H9 (cell line): ENCODE data around the gene LRIF1. TPM values are rescaled to one million over a fixed set of nuclear protein-coding genes. Genes with fewer than 3 reads are reported as not detected.
"Not testable (repeated sequence)": the region's sequence is repeated elsewhere in the genome, so short reads cannot be mapped to it uniquely, and the experiment has no call there.

Source experiments
- DNase-seq: peaks from one replicate; pipeline ENCODE4 v3.0.0-alpha.2; 2017
- H2AFZ ChIP-seq: one replicate; pipeline ENCODE4 v1.6.1; 2013; ENCODE audit warnings: mild to moderate bottlenecking, low read length, control low read depth, moderate library complexity
- H2AK5ac ChIP-seq: 2 replicates; pipeline ENCODE4 v1.6.1; 2013; ENCODE audit warnings: low read length, control low read depth, mixed read lengths; ENCODE audit not compliant: insufficient read length
- H2BK120ac ChIP-seq: one replicate; pipeline ENCODE4 v1.6.1; 2013; ENCODE audit warnings: low read depth, mild to moderate bottlenecking, low read length, control low read depth, inconsistent platforms; ENCODE audit not compliant: poor library complexity, severe bottlenecking
- H2BK12ac ChIP-seq: 2 replicates; pipeline ENCODE4 v1.6.1; 2013; ENCODE audit warnings: low read length, control low read depth, mixed read lengths, low read depth; ENCODE audit not compliant: insufficient read length
- H2BK15ac ChIP-seq: 2 replicates; pipeline ENCODE4 v1.6.1; 2013; ENCODE audit warnings: low read depth, low read length, control low read depth
- H2BK20ac ChIP-seq: one replicate; pipeline ENCODE4 v1.6.1; 2013; ENCODE audit warnings: low read depth, mild to moderate bottlenecking, low read length, control low read depth, inconsistent platforms; ENCODE audit not compliant: poor library complexity, severe bottlenecking
- H2BK5ac ChIP-seq: 2 replicates; pipeline ENCODE4 v1.6.1; 2013; ENCODE audit warnings: low read length, control low read depth, mixed read lengths; ENCODE audit not compliant: insufficient read length
- H3K14ac ChIP-seq: 2 replicates; pipeline ENCODE4 v1.6.1; 2013; ENCODE audit warnings: low read length, control low read depth; ENCODE audit not compliant: insufficient read depth
- H3K18ac ChIP-seq: 2 replicates; pipeline ENCODE4 v1.6.1; 2013; ENCODE audit warnings: low read depth, mild to moderate bottlenecking, mixed read lengths, low read length, control low read depth; ENCODE audit not compliant: insufficient read length
- H3K23ac ChIP-seq: 2 replicates; pipeline ENCODE4 v1.6.1; 2013; ENCODE audit warnings: low read length, control low read depth, mixed read lengths, low read depth; ENCODE audit not compliant: insufficient read length
- H3K23me2 ChIP-seq: 2 replicates; pipeline ENCODE4 v1.6.1; 2013; ENCODE audit warnings: low read depth, mild to moderate bottlenecking, mixed read lengths, low read length, control low read depth; ENCODE audit not compliant: insufficient read length, poor library complexity, severe bottlenecking
- H3K27ac ChIP-seq: 2 replicates; pipeline ENCODE4 v1.5.1; 2013; ENCODE audit warnings: low read length, control low read depth, mixed read lengths, low read depth; ENCODE audit not compliant: insufficient read length
- H3K27me3 ChIP-seq: 2 replicates; pipeline ENCODE4 v1.6.1; 2013; ENCODE audit warnings: low read length, control low read depth, inconsistent platforms; ENCODE audit not compliant: insufficient read depth
- H3K4ac ChIP-seq: 2 replicates; pipeline ENCODE4 v1.6.1; 2013; ENCODE audit warnings: low read depth, mild to moderate bottlenecking, control low read depth, inconsistent platforms, low read length, moderate library complexity
- H3K4me1 ChIP-seq: 2 replicates; pipeline ENCODE4 v1.6.1; 2013; ENCODE audit warnings: low read length, control low read depth, inconsistent platforms; ENCODE audit not compliant: insufficient read depth
- H3K4me2 ChIP-seq: 2 replicates; pipeline ENCODE4 v1.6.1; 2013; ENCODE audit warnings: low read length, control low read depth, mixed read lengths; ENCODE audit not compliant: insufficient read length, insufficient read depth
- H3K56ac ChIP-seq: 2 replicates; pipeline ENCODE4 v1.6.1; 2013; ENCODE audit warnings: low read depth, mild to moderate bottlenecking, mixed read lengths, low read length, control low read depth; ENCODE audit not compliant: insufficient read length
- H3K79me1 ChIP-seq: 2 replicates; pipeline ENCODE4 v1.6.1; 2013; ENCODE audit warnings: low read depth, mild to moderate bottlenecking, moderate library complexity, low read length, control low read depth, inconsistent platforms; ENCODE audit not compliant: insufficient read depth, poor library complexity, severe bottlenecking
- H3K79me2 ChIP-seq: 2 replicates; pipeline ENCODE4 v1.6.1; 2013; ENCODE audit warnings: low read length, control low read depth, inconsistent platforms; ENCODE audit not compliant: insufficient read depth
- H3K9ac ChIP-seq: 2 replicates; pipeline ENCODE4 v1.6.1; 2013; ENCODE audit warnings: low read length, control low read depth, mixed read lengths; ENCODE audit not compliant: insufficient read length; ENCODE audit errors: extremely low read depth
- H3K9me3 ChIP-seq: one replicate; pipeline ENCODE4 v1.6.1; 2013; ENCODE audit warnings: low read depth, low read length, inconsistent platforms; ENCODE audit not compliant: control insufficient read depth
- H3T11ph ChIP-seq: one replicate; pipeline ENCODE4 v1.6.1; 2013; ENCODE audit warnings: mild to moderate bottlenecking, low read length, control low read depth, inconsistent platforms
- H4K20me1 ChIP-seq: one replicate; pipeline ENCODE4 v1.6.1; 2013; ENCODE audit not compliant: control insufficient read depth, insufficient read length, insufficient read depth
- H4K5ac ChIP-seq: 2 replicates; pipeline ENCODE4 v1.6.1; 2013; ENCODE audit warnings: low read depth, mild to moderate bottlenecking, mixed read lengths, low read length, control low read depth; ENCODE audit not compliant: insufficient read length
- H4K8ac ChIP-seq: replicated peaks from 2 replicates; pipeline ENCODE4 v1.6.1; 2013; ENCODE audit warnings: low read length, control low read depth, mixed read lengths, low read depth; ENCODE audit not compliant: insufficient read length
- H4K91ac ChIP-seq: 2 replicates; pipeline ENCODE4 v1.6.1; 2013; ENCODE audit warnings: low read depth, mild to moderate bottlenecking, moderate library complexity, mixed read lengths, low read length, control low read depth; ENCODE audit not compliant: insufficient read length
- H3K27ac Mint-ChIP-seq, 3 experiments: 2 replicates in 2 of 3; 3 replicates in 1 of 3; pipeline ENCODE4 v1.8.0; 2020 to 2021; ENCODE audit warnings: mixed read lengths in 3 of 3, mild to moderate bottlenecking in 1 of 3, moderate library complexity in 1 of 3
- H3K27me3 Mint-ChIP-seq: 2 replicates; pipeline ENCODE4 v1.8.0; 2021; ENCODE audit warnings: low read depth, mild to moderate bottlenecking, moderate library complexity, mixed read lengths
- H3K36me3 Mint-ChIP-seq, 3 experiments: 2 replicates in 2 of 3; 3 replicates in 1 of 3; pipeline ENCODE4 v1.8.0; 2020 to 2021; ENCODE audit warnings: low read depth in 3 of 3, mixed read lengths in 3 of 3; ENCODE audit not compliant: insufficient read depth in 1 of 3
- H3K4me1 Mint-ChIP-seq, 2 experiments: 2 replicates each; pipeline ENCODE4 v1.8.0; 2020; ENCODE audit warnings: mixed read lengths in 2 of 2
- H3K4me3 Mint-ChIP-seq, 2 experiments: 2 replicates in 1 of 2; 3 replicates in 1 of 2; pipeline ENCODE4 v1.8.0; 2020 to 2021; ENCODE audit warnings: mild to moderate bottlenecking in 2 of 2, mixed read lengths in 2 of 2, moderate library complexity in 1 of 2
- H3K9me3 Mint-ChIP-seq, 2 experiments: 2 replicates in 1 of 2; 3 replicates in 1 of 2; pipeline ENCODE4 v1.8.0; 2020; ENCODE audit warnings: mild to moderate bottlenecking in 2 of 2, mixed read lengths in 2 of 2, moderate library complexity in 1 of 2
- CTCF ChIP-seq: fragments of 200-600 bp; sonication (generic); conservative IDR thresholded peaks from 3 replicates; pipeline ENCODE4 v1.8.0; 2021; ENCODE audit warnings: antibody characterized with exemption, mild to moderate bottlenecking
- WGBS: extraction: QIAGEN DNeasy Blood & Tissue Kit; methylation state at CpG from one replicate; pipeline ENCODE4 v1.1.7; 2013; ENCODE audit warnings: missing lambda C conversion rate, low lambda C conversion rate, mixed read lengths; ENCODE audit not compliant: insufficient read length; ENCODE audit errors: extremely low coverage; 5-methylcytosine and 5-hydroxymethylcytosine counted together
- total RNA-seq: library from RNA; stranded (reverse); gene quantifications from 2 replicates; pipeline ENCODE4 v1.2.1, GENCODE V29; 2021

LRIF1 gene
- total RNA-seq, 1 experiment from 2014 or later = 13.6 TPM

GRCh38 chr1:111006556-111006955 lies 42.8 kb upstream of the LRIF1 start:
- H2BK20ac ChIP-seq = no peak overlapping the region
- no peak overlapping the region for H2AFZ ChIP-seq
- no peak overlapping the region for H3K18ac ChIP-seq
- no peaks in the 10 kb centered on the region for H3K23me2 ChIP-seq
- TF ChIP-seq CTCF = no peak
- no peak overlapping the region for H4K8ac ChIP-seq
- no peaks in the 10 kb centered on the region for H4K20me1 ChIP-seq
- Mint-ChIP-seq H3K4me3 (no peak overlapping the region), H3K9me3 (peaks cover 81 to 90% of the 10 kb centered on the region in 2 experiments), H3K4me1 (no peaks in the 10 kb centered on the region), H3K36me3 (peaks cover 0 to 8% (median 6%) of the 10 kb centered on the region in 3 experiments; a peak in 3 of 7 replicates), H3K27ac (no peak overlapping the region), H3K27me3 (peaks cover 2% of the 10 kb centered on the region)
- no peaks in the 10 kb centered on the region for H3K27me3 ChIP-seq
- WGBS = no CpG with 5 or more reads among the region's 1 CpG
- H2BK12ac ChIP-seq = no peak overlapping the region
- H3K14ac ChIP-seq = no peak overlapping the region
- no peaks in the 10 kb centered on the region for H3K79me2 ChIP-seq
- no peak overlapping the region for H3T11ph ChIP-seq
- no peaks in the 10 kb centered on the region for H3K9me3 ChIP-seq
- no peak overlapping the region for H3K4me2 ChIP-seq
- no peak overlapping the region for H2BK15ac ChIP-seq
- H3K23ac ChIP-seq = no peak overlapping the region
- no peaks in the 10 kb centered on the region for H3K79me1 ChIP-seq
- H2AK5ac ChIP-seq = no peak overlapping the region
- H2BK120ac ChIP-seq = no peak overlapping the region
- H3K27ac ChIP-seq = no peak overlapping the region
- no peak overlapping the region for H4K5ac ChIP-seq
- DNase-seq = no peak
- no peak overlapping the region for H3K9ac ChIP-seq
- no peak overlapping the region for H2BK5ac ChIP-seq
- no peak overlapping the region for H4K91ac ChIP-seq
- H3K4ac ChIP-seq = no peak overlapping the region
- no peak overlapping the region for H3K56ac ChIP-seq
- H3K4me1 ChIP-seq = no peaks in the 10 kb centered on the region

GRCh38 chr1:110999607-111000006 lies 35.9 kb upstream of the LRIF1 start:
- H2BK5ac ChIP-seq, H3K9ac ChIP-seq, H3K27me3 ChIP-seq, H3K4me1 ChIP-seq, H3K14ac ChIP-seq, H3K4me1 Mint-ChIP-seq, H3K9me3 ChIP-seq, H4K5ac ChIP-seq, H3T11ph ChIP-seq, H2BK12ac ChIP-seq, H2BK15ac ChIP-seq, H4K20me1 ChIP-seq, H3K56ac ChIP-seq, H3K27ac Mint-ChIP-seq, H3K4me2 ChIP-seq, H3K18ac ChIP-seq, DNase-seq, H2BK20ac ChIP-seq, H2BK120ac ChIP-seq, H4K91ac ChIP-seq, H3K79me1 ChIP-seq, H2AK5ac ChIP-seq, H3K27ac ChIP-seq, H3K23ac ChIP-seq, H3K4ac ChIP-seq, H4K8ac ChIP-seq, H3K23me2 ChIP-seq, H3K36me3 Mint-ChIP-seq, H3K79me2 ChIP-seq, H2AFZ ChIP-seq, H3K4me3 Mint-ChIP-seq: not testable (repeated sequence)
- peaks cover 49 to 78% of the 10 kb centered on the region in 2 experiments for H3K9me3 Mint-ChIP-seq
- H3K27me3 Mint-ChIP-seq = peaks cover 22% of the 10 kb centered on the region
